ENCODE data around the gene CYCS. TPM values are rescaled to one million over a fixed set of nuclear protein-coding genes. Genes with fewer than 3 reads are reported as not detected.

CYCS gene
- total RNA-seq, 1 donor from 2014 or later, result 31.5 TPM

Other genes starting within 250 kb of the CYCS start
- gene OSBPL3, start 145.1 kb downstream of the CYCS start, total RNA-seq, result 17.2 and 17.3 TPM in 2 replicates
- not detected in 2 replicates for gene NPVF, start 103.2 kb upstream of the CYCS start, total RNA-seq